ENCODE results near the gene CDH24. TPM values are rescaled to one million over a fixed set of nuclear protein-coding genes. Genes with fewer than 3 reads are reported as not detected.

CDH24 gene
- total and polyA plus RNA-seq, 2 of the 8 experiments (the other 6 are each of a cell fraction or from before 2014, with no cell fraction given) = 18.1 to 27.6 TPM

- no peak for TF ChIP-seq RAD21 (IDR thresholded peaks at IDR 0.05 in 1 of 2, conservative IDR thresholded peaks at IDR 0.05 in 1 of 2; ENCODE audit: low read depth in 2 of 2, low read length in 2 of 2)
- no peak for TF ChIP-seq BACH1 (IDR thresholded peaks at IDR 0.05; ENCODE audit: low read length)
- TF ChIP-seq KDM4A (IDR thresholded peaks at IDR 0.05; ENCODE audit: low read depth, low read length, severe bottlenecking) = no peak
- TF ChIP-seq SRF (IDR thresholded peaks at IDR 0.05; ENCODE audit: low read depth, low read length) = no peak
- no peak for TF ChIP-seq RBBP5 (IDR thresholded peaks at IDR 0.05; ENCODE audit: borderline replicate concordance, low read depth, low read length)
- no peak for TF ChIP-seq CBX5 (IDR thresholded peaks at IDR 0.05; ENCODE audit: low read depth, low read length)
These were observed 58.8 kb downstream of the CDH24 start (continued) for GRCh38 chr14:22998329-22999012.

Measured in H1 (cell line).